K562 (cell line): ENCODE data around the gene FATE1. TPM values are rescaled to one million over a fixed set of nuclear protein-coding genes. Genes with fewer than 3 reads are reported as not detected.

Source experiments
- ATAC-seq: fragments of 200-7000 bp; cut with Tn5 transposase; 3 replicates; pipeline ENCODE4 v1.9.1; 2020; ENCODE audit warnings: moderate library complexity
- BruUV-seq: library from RNA; stranded (reverse); fragments of 400-500 nt; replicated peaks from 2 replicates; lab custom pipeline; 2021; lab: Mats Ljungman, UMichigan
- CTCF ChIA-PET: fragments of 300-600 bp; formaldehyde crosslinking; extraction: SDS; loops from one replicate; lab custom pipeline; 2021; ENCODE audit warnings: low intra/inter-chr PET ratio; lab: Yijun Ruan, JAX
- POLR2A ChIA-PET: fragments of 300-600, 350-650 bp; sonication (Branson Sonifier 250); formaldehyde crosslinking; extraction: SDS; loops from one replicate; lab custom pipeline; 2021; ENCODE audit warnings: antibody characterized with exemption, inconsistent platforms; lab: Yijun Ruan, JAX
- DNase-seq, 4 experiments: peaks; one replicate each; pipeline versions ENCODE4 v3.0.0 to v3.0.0-alpha.2; 2011 to 2018; ENCODE audit warnings: low spot score in 3 of 4, mixed read lengths in 3 of 4; ENCODE audit errors: extremely low read depth in 1 of 4
- FAIRE-seq: peaks from 2 replicates; lab custom pipeline; 2011; peaks lifted over from hg19 to GRCh38; lab: Jason Lieb, UNC
- H2AFZ ChIP-seq: 2 replicates; pipeline ENCODE4 v1.6.0; 2011; ENCODE audit warnings: low read depth, low read length, control low read depth, inconsistent platforms
- H3K27ac ChIP-seq: fragments of 200-600 bp; 3 replicates; pipeline ENCODE4 v1.8.0; 2011; ENCODE audit warnings: low read depth, mild to moderate bottlenecking, control low read depth, inconsistent platforms, low read length, moderate library complexity, mixed read lengths; ENCODE audit errors: extremely low read depth
- H3K27me3 ChIP-seq, 2 experiments: fragments of 300-600 bp in 1 of 2; 2 replicates in 1 of 2; 3 replicates in 1 of 2; pipeline versions ENCODE4 v1.6.0 to v1.8.0; 2011; ENCODE audit warnings: inconsistent platforms in 2 of 2, low read length in 2 of 2, mild to moderate bottlenecking in 1 of 2, mixed read lengths in 1 of 2, moderate library complexity in 1 of 2; ENCODE audit not compliant: control insufficient read depth in 2 of 2, insufficient read depth in 2 of 2
- H3K36me3 ChIP-seq: fragments of 300-600 bp; 3 replicates; pipeline ENCODE4 v1.8.0; 2011; ENCODE audit warnings: mild to moderate bottlenecking, low read length, inconsistent platforms; ENCODE audit not compliant: control insufficient read depth, insufficient read depth
- H3K4me1 ChIP-seq, 2 experiments: fragments of 200-600 bp in 1 of 2; replicated peaks in 1 of 2; 2 replicates in 1 of 2; 3 replicates in 1 of 2; pipeline versions ENCODE4 v1.5.1 to v1.8.0; 2011; ENCODE audit warnings: inconsistent platforms in 2 of 2, low read length in 2 of 2, mild to moderate bottlenecking in 1 of 2, mixed read lengths in 1 of 2, moderate library complexity in 1 of 2; ENCODE audit not compliant: control insufficient read depth in 2 of 2, insufficient read depth in 2 of 2
- H3K4me2 ChIP-seq: 2 replicates; pipeline ENCODE4 v1.6.1; 2011; ENCODE audit warnings: low read length, control low read depth, inconsistent platforms, mixed read lengths; ENCODE audit not compliant: insufficient read depth
- H3K4me3 ChIP-seq: fragments of 200-600 bp; sonication (generic), shearing (Covaris generic); 2 replicates; pipeline ENCODE4 v1.5.1; 2016; ENCODE audit warnings: control low read depth, inconsistent platforms
- H3K79me2 ChIP-seq: fragments of 200-600 bp; 3 replicates; pipeline ENCODE4 v1.8.0; 2011; ENCODE audit warnings: low read length, inconsistent platforms; ENCODE audit not compliant: control insufficient read depth, insufficient read depth
- H3K9ac ChIP-seq, 2 experiments: 2 replicates each; pipeline versions ENCODE4 v1.6.0 to v1.6.1; 2011; ENCODE audit warnings: low read depth in 2 of 2, low read length in 2 of 2, control low read depth in 1 of 2, inconsistent platforms in 1 of 2, mild to moderate bottlenecking in 1 of 2, mixed read lengths in 1 of 2; ENCODE audit not compliant: insufficient read depth in 1 of 2
- H3K9me1 ChIP-seq: one replicate; pipeline ENCODE4 v1.6.0; 2011; ENCODE audit warnings: inconsistent platforms, mild to moderate bottlenecking, low read length, moderate library complexity; ENCODE audit not compliant: control insufficient read depth, insufficient read depth
- H3K9me3 ChIP-seq: replicated peaks from 2 replicates; pipeline ENCODE4 v1.5.1; 2011; ENCODE audit warnings: low read depth, low read length, inconsistent platforms; ENCODE audit not compliant: control insufficient read depth, insufficient read depth
- H4K20me1 ChIP-seq: replicated peaks from 2 replicates; pipeline ENCODE4 v1.6.1; 2011; ENCODE audit warnings: low read length, inconsistent platforms, mixed read lengths; ENCODE audit not compliant: control insufficient read depth, insufficient read depth
- ARID1B ChIP-seq: fragments of 450-650 bp; IDR thresholded peaks from 2 replicates; pipeline ENCODE4 v1.6.1; 2016; ENCODE audit warnings: antibody characterized with exemption, mild to moderate bottlenecking, inconsistent platforms
- C11orf30 ChIP-seq: fragments of 450-650 bp; IDR thresholded peaks from 2 replicates; pipeline ENCODE4 v1.6.1; 2016; ENCODE audit warnings: low read depth, mild to moderate bottlenecking
- CBFA2T3 ChIP-seq: fragments of 450-650 bp; IDR thresholded peaks from 2 replicates; pipeline ENCODE4 v1.6.1; 2017
- CTBP1 ChIP-seq: fragments of 450-650 bp; IDR thresholded peaks from 2 replicates; pipeline ENCODE4 v1.6.1; 2016; ENCODE audit warnings: borderline replicate concordance
- DPF2 ChIP-seq: fragments of 450-650 bp; IDR thresholded peaks from 2 replicates; pipeline ENCODE4 v1.6.1; 2016
- EWSR1 ChIP-seq: fragments of 450-650 bp; IDR thresholded peaks from 2 replicates; pipeline ENCODE4 v1.6.1; 2018; ENCODE audit warnings: borderline replicate concordance, mild to moderate bottlenecking, low read depth, moderate library complexity; ENCODE audit not compliant: partially characterized antibody
- FOSL1 ChIP-seq: fragments of 200-800 bp; sonication (Bioruptor generic); conservative IDR thresholded peaks from 2 replicates; pipeline ENCODE4 v1.6.1; 2016; ENCODE audit warnings: missing genetic modification characterization, missing compliant biosample characterization
- NFE2 ChIP-seq: IDR thresholded peaks from 2 replicates; pipeline ENCODE4 v1.6.1; 2014; ENCODE audit warnings: antibody characterized with exemption, low read depth
- NR2C1 ChIP-seq, 2 experiments: fragments of 450-650 bp; IDR thresholded peaks; 2 replicates each; pipeline ENCODE4 v1.6.1; 2017; ENCODE audit warnings: mild to moderate bottlenecking in 2 of 2, antibody characterized with exemption in 1 of 2, inconsistent platforms in 1 of 2, missing compliant biosample characterization in 1 of 2, missing genetic modification characterization in 1 of 2
- RBM14 ChIP-seq: fragments of 200-400 bp; formaldehyde crosslinking; IDR thresholded peaks from 2 replicates; pipeline ENCODE4 v1.6.1; 2018; ENCODE audit warnings: low read depth, mild to moderate bottlenecking, low read length, moderate library complexity, borderline replicate concordance; ENCODE audit not compliant: insufficient read depth
- VEZF1 ChIP-seq: fragments of 200-800 bp; sonication (Bioruptor generic); IDR thresholded peaks from 2 replicates; pipeline ENCODE4 v1.6.1; 2017; ENCODE audit warnings: missing genetic modification characterization, missing compliant biosample characterization
- ZNF143 ChIP-seq: sonication (generic); formaldehyde crosslinking; IDR thresholded peaks from 2 replicates; pipeline ENCODE4 v1.9.0; 2022; ENCODE audit warnings: mild to moderate bottlenecking, missing genetic modification reagents
- ZNF24 ChIP-seq: fragments of 450-650 bp; IDR thresholded peaks from 2 replicates; pipeline ENCODE4 v1.6.1; 2016
- ZNF511 ChIP-seq: sonication (generic); formaldehyde crosslinking; IDR thresholded peaks from 2 replicates; pipeline ENCODE4 v1.8.0; 2022; ENCODE audit warnings: mild to moderate bottlenecking, missing genetic modification reagents
- WGBS: fragments of 100-300 bp; shearing (Covaris generic); methylation state at CpG from one replicate; pipeline ENCODE4 v1.1.6; 2016; ENCODE audit warnings: low coverage, mixed read lengths; ENCODE audit not compliant: insufficient coverage; ENCODE audit errors: missing lambda C conversion rate; 5-methylcytosine and 5-hydroxymethylcytosine counted together
- in situ Hi-C: fragments of 300-500 bp; cut with MboI; formaldehyde crosslinking; loops from 4 replicates; pipeline ENCODE4 v1.15.0; 2018; ENCODE audit warnings: inconsistent platforms, mixed read lengths
- intact Hi-C: fragments of 100-400 bp; cut with micrococcal nuclease; formaldehyde crosslinking; loops from 2 replicates; pipeline ENCODE4 v1.14.2; 2022
- polyA plus RNA-seq, 8 experiments: library from polyadenylated mRNA; depleted of rRNA in 4 of 8; stranded (reverse) in 5 of 8; unstranded in 3 of 8; fragments of >200 nt; fragmentation: Nextera tagmentation in 2 of 8; fragmentation: Illumina TruSeq in 1 of 8; extraction: Ambion mirVana in 2 of 8; extraction: Trizol in 1 of 8; gene quantifications; 2 replicates each; pipeline versions ENCODE4 v1.2.1 to v1.2.3, GENCODE V29; 2011 to 2014; ENCODE audit warnings: inconsistent platforms in 1 of 8, missing spikeins in 1 of 8
- total RNA-seq, 7 experiments: library from RNA; depleted of rRNA in 6 of 7; stranded (reverse); fragments of >200 nt in 6 of 7; fragmentation: Illumina TruSeq in 2 of 7; extraction: Trizol in 2 of 7; gene quantifications; 2 replicates each; pipeline versions ENCODE4 v1.2.1 to v1.2.3, GENCODE V29; 2011 to 2021; ENCODE audit warnings: low replicate concordance in 1 of 7

FATE1 gene
- total and polyA plus RNA-seq, 9 of the 15 experiments (the other 6 are each of a cell fraction or from before 2014, with no cell fraction given) = not detected

DNA sequence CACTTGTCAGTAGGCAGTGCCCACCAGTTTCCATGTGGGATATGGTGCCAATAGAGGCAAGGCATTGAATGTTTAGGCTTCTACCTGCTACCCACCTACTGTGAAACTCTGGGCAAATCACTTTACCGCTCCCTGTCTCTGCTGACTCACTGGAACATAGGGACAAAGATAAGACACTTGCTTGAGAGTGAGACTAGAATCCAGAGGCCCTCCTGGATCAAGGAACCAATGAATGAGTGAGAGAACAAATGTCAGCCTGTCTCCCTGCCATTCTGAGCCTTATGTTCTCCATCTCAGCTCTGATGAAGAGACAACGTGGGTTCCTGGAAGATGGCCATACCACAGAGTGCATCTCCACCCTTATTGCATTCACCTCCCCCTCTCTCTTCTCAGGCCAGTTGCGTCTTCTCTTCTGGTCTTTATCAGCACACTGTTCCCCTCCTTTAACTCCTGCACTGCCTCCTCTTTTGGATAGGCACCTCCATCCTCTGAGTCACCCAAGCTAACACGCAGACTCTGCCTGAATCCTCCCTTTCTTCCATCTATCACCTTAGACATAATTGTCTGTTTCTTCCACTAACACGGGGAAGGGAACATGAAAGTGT lies 35.9 kb upstream of the FATE1 start:
- Histone ChIP-seq H3K27ac (no peak overlapping the region), H3K4me3 (no peak overlapping the region), H3K9me3 (no peaks in the 10 kb centered on the region), H3K79me2 (no peaks in the 10 kb centered on the region), H2AFZ (no peak overlapping the region), H3K9me1 (peaks cover 3% of the 10 kb centered on the region), H3K27me3 (peaks cover 0 to 12% of the 10 kb centered on the region in 2 experiments; a peak in 2 of 5 replicates), H3K4me1 (peaks cover 0 to 5% of the 10 kb centered on the region in 2 experiments; a peak in 3 of 5 replicates), H4K20me1 (no peaks in the 10 kb centered on the region; the same call in 1 of the 2 replicates), H3K9ac (no peak overlapping the region), H3K36me3 (no peaks in the 10 kb centered on the region), H3K4me2 (no peak overlapping the region)
- in situ Hi-C loops = loop anchor here (5.0 to 25.0 kb wide), 4 partner anchors 173 to 918 kb away; no protein-coding TSS in a partner anchor
- POLR2A ChIA-PET = interaction anchor here (0.7 kb wide), 1 partner anchor 15 kb away, joined by 3 read pairs; no protein-coding TSS in a partner anchor
- 4% methylated on average over 5 of the region's 5 CpGs for WGBS
- TF ChIP-seq NR2C1 (IDR thresholded peaks at IDR 0.05) (no peak), NR2C1 (tag; IDR thresholded peaks at IDR 0.05) (no peak), ZNF511 (CRISPR knock-in tag) (no peak), ARID1B (peak; percentile 8; the same call in 1 of the 2 replicates), CBFA2T3 (peak; percentile 14; the same call in 1 of the 2 replicates), ZNF24 (peak; percentile 76; the same call in 1 of the 2 replicates), C11orf30 (peak; percentile 36; the same call in 1 of the 2 replicates), VEZF1 (CRISPR knock-in tag) (peak; percentile 34; the same call in 1 of the 2 replicates), CTBP1 (peak; percentile 19; the same call in 1 of the 2 replicates), EWSR1 (no peak), ZNF143 (CRISPR knock-in tag) (no peak), RBM14 (no peak), FOSL1 (tag) (peak; percentile 44), DPF2 (0 out of 2 replicates have a peak, but pooled peaks have one; percentile 15), NFE2 (peak; percentile 57; the same call in 1 of the 2 replicates)
- intact Hi-C loops = loop anchor here (10.0 kb wide), 1 partner anchor 905 kb away; no protein-coding TSS in a partner anchor
- FAIRE-seq (no peak), DNase-seq (peak; percentile 11 to 18 (median 12)), ATAC-seq (peak; percentile 66)
- CTCF ChIA-PET = interaction anchor here (0.9 to 2.6 kb wide), 4 partner anchors 174 to 907 kb away, joined by 3 to 18 read pairs (median 6); no protein-coding TSS in a partner anchor
- BruUV-seq = no TSS peak
